Tibial nerve (tissue), 4 donors: ENCODE results near the gene MSMP. TPM values are rescaled to one million over a fixed set of nuclear protein-coding genes. Genes with fewer than 3 reads are reported as not detected.

Source experiments
- DNase-seq, 2 donors: peaks; one replicate each; pipeline ENCODE4 v3.0.0-alpha.2; 2019; ENCODE audit warnings: low spot score in 2 of 2
- H3K27ac ChIP-seq, 4 donors: fragments of 200-600 bp; sonication (generic) in 3 of 4; one replicate each; pipeline ENCODE4 v1.5.1; 2017 to 2019; ENCODE audit warnings: mild to moderate bottlenecking in 1 of 4
- H3K27me3 ChIP-seq, 2 donors: fragments of 200-600 bp; sonication (generic) in 1 of 2; one replicate each; pipeline versions ENCODE4 v1.5.1 to v1.6.0; 2017 to 2019
- H3K36me3 ChIP-seq, 3 donors: fragments of 200-600 bp; sonication (generic); one replicate each; pipeline ENCODE4 v1.5.1; 2018 to 2019
- H3K4me1 ChIP-seq, 4 donors: fragments of 200-600 bp; sonication (generic) in 3 of 4; one replicate each; pipeline ENCODE4 v1.5.1; 2017 to 2019
- H3K4me3 ChIP-seq, 4 donors: fragments of 200-600 bp; sonication (generic) in 3 of 4; one replicate each; pipeline ENCODE4 v1.5.1; 2017 to 2019; ENCODE audit warnings: mild to moderate bottlenecking in 1 of 4, moderate library complexity in 1 of 4
- H3K9me3 ChIP-seq, 4 donors: fragments of 200-600 bp; sonication (generic) in 3 of 4; one replicate each; pipeline ENCODE4 v1.5.1; 2017 to 2019
- CTCF ChIP-seq, 5 experiments: fragments of 200-600 bp in 3 of 5; fragments of 450-650 bp in 2 of 5; sonication (generic) in 3 of 5; IDR thresholded peaks; one replicate each; pipeline ENCODE4 v1.5.1; 2016 to 2019; ENCODE audit warnings: antibody characterized with exemption in 5 of 5, mild to moderate bottlenecking in 3 of 5, moderate library complexity in 2 of 5
- EP300 ChIP-seq, 2 donors: sonication (generic); formaldehyde crosslinking; IDR thresholded peaks; one replicate each; pipeline ENCODE4 v1.6.1; 2017; ENCODE audit warnings: antibody characterized with exemption in 2 of 2, mild to moderate bottlenecking in 1 of 2
- POLR2A ChIP-seq, 2 donors: fragments of 450-650 bp; IDR thresholded peaks; one replicate each; pipeline ENCODE4 v1.6.1; 2017; ENCODE audit warnings: antibody characterized with exemption in 2 of 2, mild to moderate bottlenecking in 2 of 2, moderate library complexity in 2 of 2
- WGBS, 2 donors: methylation state at CpG; one replicate each; pipeline ENCODE4 v1.1.5; 2018; 5-methylcytosine and 5-hydroxymethylcytosine counted together
- total RNA-seq, 4 donors: library from RNA; depleted of rRNA; stranded (reverse); fragments of >200 nt; gene quantifications; one replicate each; pipeline ENCODE4 v1.1.0, GENCODE V29; 2016

MSMP gene
- total RNA-seq, 4 donors from 2014 or later = not detected

- Histone ChIP-seq H3K27ac (no peak overlapping the region), H3K4me1 (peaks cover 0 to 30% (median 14%) of the 10 kb centered on the region in 4 donors), H3K4me3 (no peak overlapping the region), H3K9me3 (no peaks in the 10 kb centered on the region), H3K27me3 (no peaks in the 10 kb centered on the region), H3K36me3 (peaks cover 0 to 34% (median 0%) of the 10 kb centered on the region in 3 donors)
- WGBS, 2 donors = 82 to 86% methylated on average over 6 of the region's 6 CpGs
- no peak for DNase-seq
- TF ChIP-seq CTCF (IDR thresholded peaks at IDR 0.05) (no peak), EP300 (IDR thresholded peaks at IDR 0.05) (no peak), POLR2A (IDR thresholded peaks at IDR 0.05) (no peak)
These were observed 43.4 kb upstream of the MSMP start for GRCh38 chr9:35797311-35798109.

GRCh38 chr9:35795695-35796094 lies 41.6 kb upstream of the MSMP start:
- H3K36me3 ChIP-seq = peaks cover 0 to 16% (median 0%) of the 10 kb centered on the region in 3 donors
- peaks cover 0 to 42% (median 23%) of the 10 kb centered on the region in 4 donors for H3K4me1 ChIP-seq

GRCh38 chr9:35793461-35793860 lies 39.4 kb upstream of the MSMP start:
- no peak overlapping the region for H3K4me3 ChIP-seq
- H3K36me3 ChIP-seq = no peaks in the 10 kb centered on the region
- no peak for DNase-seq
- WGBS, 2 donors = 44 to 48% methylated on average over 2 of the region's 2 CpGs
- no peaks in the 10 kb centered on the region for H3K9me3 ChIP-seq
- H3K27ac ChIP-seq = peak overlapping the region in 2 of 4 donors; percentile 29 to 91
- no peaks in the 10 kb centered on the region for H3K27me3 ChIP-seq
- TF ChIP-seq CTCF (IDR thresholded peaks at IDR 0.05) (no peak), POLR2A (IDR thresholded peaks at IDR 0.05) (no peak), EP300 (IDR thresholded peaks at IDR 0.05) (no peak)
- H3K4me1 ChIP-seq = peaks cover 0 to 49% (median 26%) of the 10 kb centered on the region in 4 donors

More at GRCh38 chr9:35795695-35796094, 41.6 kb upstream of the MSMP start:
- DNase-seq = no peak
- no peak for TF ChIP-seq CTCF (IDR thresholded peaks at IDR 0.05)
- TF ChIP-seq POLR2A (IDR thresholded peaks at IDR 0.05) = no peak
- no peak for TF ChIP-seq EP300 (IDR thresholded peaks at IDR 0.05)
- no peaks in the 10 kb centered on the region for H3K9me3 ChIP-seq
- H3K27me3 ChIP-seq = no peaks in the 10 kb centered on the region
- H3K4me3 ChIP-seq = no peak overlapping the region
- no peak overlapping the region for H3K27ac ChIP-seq

GRCh38 chr9:35792826-35793225 lies 38.8 kb upstream of the MSMP start:
- Histone ChIP-seq H3K27ac (peak overlapping the region in 2 of 4 donors; percentile 88 to 91), H3K9me3 (no peaks in the 10 kb centered on the region), H3K27me3 (no peaks in the 10 kb centered on the region), H3K36me3 (no peaks in the 10 kb centered on the region), H3K4me3 (peak overlapping the region in 1 of 4 donors; percentile 69), H3K4me1 (peaks cover 0 to 49% (median 26%) of the 10 kb centered on the region in 4 donors)
- no peak for TF ChIP-seq CTCF (IDR thresholded peaks at IDR 0.05)
- TF ChIP-seq EP300 (IDR thresholded peaks at IDR 0.05) = no peak
- TF ChIP-seq POLR2A (IDR thresholded peaks at IDR 0.05) = no peak
- no peak for DNase-seq
- 84 to 91% methylated on average over 14 of the region's 14 CpGs for WGBS, 2 donors
